ENCODE measurements around the gene LDOC1.
"Not testable (repeated sequence)": the region's sequence is repeated elsewhere in the genome, so short reads cannot be mapped to it uniquely, and the experiment has no call there.

Gene LDOC1

DNA sequence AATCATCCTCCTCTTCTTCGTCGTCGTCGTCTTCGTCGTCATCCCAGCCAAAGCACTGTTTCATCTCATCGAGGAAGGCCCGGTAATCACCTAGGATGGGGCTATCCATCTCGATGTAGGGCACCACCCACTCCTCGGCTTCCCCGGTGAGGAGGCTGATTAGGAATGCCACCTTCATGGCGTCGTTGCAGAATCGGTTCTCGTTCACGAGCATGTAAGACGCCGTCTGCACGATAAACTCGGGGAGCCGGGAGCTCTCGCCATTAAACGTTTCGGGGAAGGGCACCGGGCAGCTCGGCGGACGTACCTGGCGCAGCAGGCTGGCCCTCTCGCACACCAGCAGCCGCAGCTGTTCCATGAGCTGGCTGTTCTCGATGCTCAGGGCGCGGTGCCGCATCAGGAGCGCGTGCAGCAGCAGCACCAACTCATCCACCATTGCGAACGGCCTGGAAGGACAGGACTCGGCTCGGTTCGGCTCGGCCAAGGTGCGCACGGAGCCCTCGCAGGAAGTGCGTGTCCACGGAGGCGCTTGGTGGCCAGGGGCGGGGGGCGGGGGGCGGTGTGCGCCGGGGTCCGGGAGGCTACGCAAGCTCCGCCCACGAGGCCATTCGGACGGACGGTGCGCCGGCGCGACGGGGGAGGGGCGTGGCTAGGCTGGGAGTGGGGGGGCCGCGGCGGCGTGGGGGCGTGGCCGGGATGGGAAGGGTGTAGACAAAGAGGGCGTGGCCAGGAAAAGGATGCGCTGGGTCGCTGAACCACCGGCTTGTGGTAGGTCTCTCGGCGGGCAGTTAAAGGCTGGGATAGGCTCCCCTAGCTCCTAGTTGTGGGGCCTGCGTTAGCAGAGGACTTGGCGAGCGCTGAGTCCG is at the start of gene LDOC1:
Gene LDOC1 (minus strand): TSS at position 544 of the 866 bp plus-strand sequence. CDS start 108 bp downstream, at position 436.
- peak; percentile 36 to 54 for DNase-seq (ENCODE audit: low read depth in 2 of 2)

DNA sequence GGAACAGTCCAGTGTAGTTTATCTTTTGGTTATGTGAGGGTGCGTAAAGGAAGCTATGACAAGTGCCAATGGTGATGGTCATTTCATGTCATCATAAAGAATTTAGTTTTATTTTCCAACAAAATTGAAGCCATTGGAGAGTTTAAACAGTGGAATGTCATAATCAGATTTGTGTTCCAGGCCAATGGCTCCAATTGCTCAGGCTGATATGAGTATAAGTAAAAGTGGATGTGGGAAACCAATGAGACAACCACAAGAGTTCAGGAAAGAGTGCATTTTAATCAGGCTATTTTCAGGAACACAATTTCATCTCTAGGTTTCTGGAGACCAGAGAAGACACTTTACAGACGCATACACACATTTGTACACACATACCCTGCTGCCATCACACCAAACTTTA is 44.7 kb upstream of the LDOC1 start:
- DNase-seq (ENCODE audit: low read depth in 2 of 2), result no peak

DNA sequence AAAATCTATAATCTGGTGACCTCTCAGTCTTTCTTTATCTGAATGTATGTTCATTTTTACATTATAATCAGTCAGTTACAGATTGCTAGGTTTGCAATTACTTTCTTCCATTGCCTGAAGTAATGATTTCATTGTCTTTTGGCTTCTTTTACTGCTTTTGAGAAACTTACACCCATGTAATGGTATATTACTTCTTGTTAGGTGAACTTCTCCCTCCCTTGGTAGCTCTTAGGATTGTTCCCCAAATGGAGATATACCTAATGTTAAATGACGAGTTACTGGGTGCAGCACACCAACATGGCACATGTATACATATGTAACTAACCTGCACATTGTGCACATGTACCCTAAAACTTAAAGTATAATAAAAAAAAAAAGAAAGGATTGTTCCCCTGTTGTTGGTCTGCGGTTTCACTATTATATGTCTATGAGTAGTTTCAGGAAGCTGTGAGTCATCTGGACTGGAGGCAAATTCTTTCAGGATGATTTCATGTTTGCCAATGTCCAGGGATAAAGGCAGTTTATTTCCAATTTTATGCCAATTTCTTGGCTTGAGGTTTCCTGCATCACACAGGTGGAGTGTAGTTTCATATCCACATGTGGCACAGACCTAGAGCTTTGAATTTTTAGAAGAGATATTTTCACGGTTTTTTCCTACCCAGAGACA is 43.5 kb upstream of the LDOC1 start:
- no peak for DNase-seq (ENCODE audit: low read depth in 2 of 2)

- no peak for DNase-seq (ENCODE audit: low read depth in 2 of 2)
Observed at GRCh38 chrX:141214196-141214595, 37.3 kb upstream of the LDOC1 start.

DNA sequence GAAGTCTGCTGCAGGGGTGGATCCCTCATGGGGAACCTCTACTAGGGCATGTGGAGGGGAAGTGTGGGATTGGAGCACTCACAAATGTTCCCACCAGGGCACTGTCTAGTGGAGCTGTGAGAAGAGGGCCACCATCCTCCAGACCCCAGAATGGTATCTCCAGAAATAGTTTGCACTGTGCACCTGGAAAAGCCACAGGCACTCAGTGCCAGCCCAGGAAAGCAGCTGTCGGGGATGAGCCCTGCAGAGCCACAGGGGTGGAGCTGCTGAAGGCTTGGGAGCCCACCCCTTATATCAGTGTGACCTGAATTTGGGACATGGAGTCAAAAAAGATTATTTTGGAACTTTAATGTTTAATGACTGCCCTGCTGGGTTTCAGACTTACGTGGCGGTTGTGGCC is 25.0 kb upstream of the LDOC1 start:
- DNase-seq (ENCODE audit: low read depth in 2 of 2), result no peak

GRCh38 chrX:141188573-141188972 is 11.6 kb upstream of the LDOC1 start:
- not testable (repeated sequence) for DNase-seq (ENCODE audit: low read depth in 2 of 2)

GRCh38 chrX:141185366-141185765 is 8.4 kb upstream of the LDOC1 start:
- no peak for DNase-seq (ENCODE audit: low read depth in 2 of 2)

DNA sequence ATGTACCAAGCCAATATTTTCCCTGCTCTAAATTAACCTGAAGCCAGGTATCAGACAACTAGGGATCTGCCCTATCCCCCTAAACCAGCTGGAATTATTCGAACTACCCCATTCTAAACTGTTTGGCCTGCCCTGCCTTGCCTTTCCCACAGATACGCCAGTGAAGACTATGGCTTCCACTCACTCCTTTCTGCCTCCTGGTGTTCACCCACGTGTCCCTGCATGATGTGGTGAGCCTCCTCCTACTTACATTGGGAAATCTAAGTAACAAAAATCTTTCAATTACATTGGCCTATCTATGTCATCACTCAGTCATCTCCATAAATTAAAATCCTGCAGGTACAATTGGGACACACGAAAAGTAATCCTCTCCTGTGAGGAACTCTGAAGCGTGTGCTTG is 6.1 kb upstream of the LDOC1 start:
- DNase-seq (ENCODE audit: low read depth in 2 of 2), result no peak

DNA sequence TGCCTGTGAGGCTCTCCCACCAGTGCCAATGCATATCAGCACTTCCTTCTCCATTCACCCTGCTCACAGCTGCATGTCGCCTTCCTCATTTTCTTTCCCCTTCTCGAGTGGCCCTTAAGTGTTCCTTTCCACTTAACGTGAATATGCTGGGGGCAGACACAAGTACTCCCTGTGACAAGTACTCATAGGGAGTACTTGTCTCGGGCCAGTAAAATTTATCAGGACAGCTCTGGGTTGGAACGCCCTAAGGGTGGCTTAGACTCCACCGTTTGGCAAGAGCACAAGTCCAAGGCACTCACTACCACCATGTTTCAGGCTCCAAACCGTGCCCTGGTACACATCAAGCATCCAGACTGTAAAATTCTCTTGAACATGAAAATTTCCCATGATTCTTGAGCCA is 3.9 kb upstream of the LDOC1 start:
- no peak for DNase-seq (ENCODE audit: low read depth in 2 of 2)

DNA sequence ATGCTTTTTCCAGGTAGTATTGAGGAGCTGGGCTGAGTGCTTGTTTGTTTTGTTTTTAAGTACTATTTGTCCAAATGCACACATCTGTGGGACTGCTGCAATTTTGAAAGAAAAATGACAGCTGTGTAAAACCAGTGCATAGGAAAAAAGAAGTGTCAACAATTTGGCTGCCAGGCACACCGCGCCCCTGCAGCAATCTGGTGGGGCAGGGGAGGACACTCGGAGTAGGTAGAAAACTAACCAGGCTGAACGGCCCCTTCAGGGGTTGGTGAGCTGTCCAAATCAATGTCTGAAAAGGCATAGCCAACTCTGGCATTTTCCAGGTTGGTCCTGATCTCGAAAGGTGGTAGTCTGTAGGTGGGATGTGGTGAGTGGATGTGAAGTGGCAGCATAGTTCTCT is 1.1 kb downstream of the LDOC1 start:
- DNase-seq (ENCODE audit: low read depth in 2 of 2), result no peak

DNA sequence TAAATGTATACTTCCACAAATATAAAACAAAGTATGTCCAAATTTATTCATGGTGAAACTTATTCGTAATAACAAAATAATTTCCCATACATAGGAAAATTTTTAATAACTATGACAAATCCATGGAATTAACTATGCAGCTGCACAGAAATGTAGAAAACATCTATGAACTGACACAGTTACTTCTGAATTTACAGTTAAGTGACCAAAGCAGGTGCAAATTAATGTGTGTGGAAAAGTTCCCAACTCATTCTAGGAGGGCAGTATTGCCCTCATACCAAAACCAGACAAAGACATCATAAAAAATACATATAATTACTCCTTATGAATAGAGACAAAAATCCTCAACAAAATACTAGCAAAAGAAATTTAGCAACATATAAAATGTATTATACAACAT is 12.5 kb downstream of the LDOC1 start:
- no peak for DNase-seq (ENCODE audit: low read depth in 2 of 2)

- DNase-seq (ENCODE audit: low read depth in 2 of 2), result no peak
Observed at GRCh38 chrX:141158084-141158483, 18.8 kb downstream of the LDOC1 start.

GRCh38 chrX:141155231-141155630 is 21.7 kb downstream of the LDOC1 start:
- DNase-seq (ENCODE audit: low read depth in 2 of 2), result not testable (repeated sequence)

- DNase-seq (ENCODE audit: low read depth in 2 of 2), result no peak
Observed at GRCh38 chrX:141142946-141143345, 34.0 kb downstream of the LDOC1 start.

DNA sequence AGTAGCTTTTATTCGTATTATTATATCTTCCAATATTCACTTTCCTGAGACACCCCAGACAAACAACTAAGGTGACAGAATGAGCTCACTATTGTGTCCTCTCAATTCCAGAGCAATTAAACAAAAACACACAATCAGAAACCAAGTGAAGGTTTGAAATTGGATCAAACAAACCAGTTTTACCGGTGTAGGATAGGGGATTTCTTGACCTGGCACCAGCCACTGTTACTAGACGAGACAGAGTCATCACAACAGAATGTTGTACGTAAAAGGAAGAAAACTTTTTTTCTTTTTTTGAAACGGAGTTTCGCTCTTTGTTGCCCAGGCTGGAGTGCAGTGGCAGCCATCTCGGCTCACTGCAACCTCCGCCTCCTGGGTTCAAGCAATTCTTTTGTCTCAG is 43.7 kb downstream of the LDOC1 start:
- no peak for DNase-seq (ENCODE audit: low read depth in 2 of 2)

- no peak for DNase-seq (ENCODE audit: low read depth in 2 of 2)
Observed at GRCh38 chrX:141127146-141127545, 49.8 kb downstream of the LDOC1 start.
